HUES6 (cell line): Measurements from ENCODE around the gene CHST6.
A peak's percentile ranks its signal among the peaks of the same experiment; 100 is the strongest.
"Not testable (repeated sequence)": the region's sequence is repeated elsewhere in the genome, so short reads cannot be mapped to it uniquely, and the experiment has no call there.

ENCODE experiments used
- H3K27ac ChIP-seq: 2 replicates; pipeline ENCODE4 v1.7.0; 2013; ENCODE audit warnings: low read depth, mild to moderate bottlenecking, low read length, inconsistent platforms
- H3K27me3 ChIP-seq: 2 replicates; pipeline ENCODE4 v1.6.1; 2013; ENCODE audit warnings: low read length; ENCODE audit not compliant: control insufficient read depth, insufficient read depth
- H3K36me3 ChIP-seq: 2 replicates; pipeline ENCODE4 v1.6.1; 2013; ENCODE audit warnings: low read length; ENCODE audit not compliant: control insufficient read depth, insufficient read depth
- H3K4me1 ChIP-seq: 2 replicates; pipeline ENCODE4 v1.6.1; 2013; ENCODE audit warnings: low read length; ENCODE audit not compliant: control insufficient read depth, insufficient read depth
- H3K4me3 ChIP-seq: 2 replicates; pipeline ENCODE4 v1.5.1; 2013; ENCODE audit warnings: low read depth, low read length
- H3K9ac ChIP-seq: one replicate; pipeline ENCODE4 v1.6.1; 2013; ENCODE audit warnings: mild to moderate bottlenecking, low read length
- H3K9me3 ChIP-seq: 2 replicates; pipeline ENCODE4 v1.6.1; 2013; ENCODE audit warnings: low read depth, low read length; ENCODE audit not compliant: control insufficient read depth, insufficient read depth

The CHST6 gene

GRCh38 chr16:75529959-75530358 is 34.7 kb upstream of the CHST6 start:
- no peak overlapping the region for H3K9ac ChIP-seq
- H3K9me3 ChIP-seq = no peaks in the 10 kb centered on the region
- no peak overlapping the region for H3K4me3 ChIP-seq
- no peaks in the 10 kb centered on the region for H3K36me3 ChIP-seq
- no peaks in the 10 kb centered on the region for H3K27me3 ChIP-seq
- H3K4me1 ChIP-seq = 0 out of 2 replicates have a peak, but pooled peaks cover 5% of the 10 kb centered on the region
- no peak overlapping the region for H3K27ac ChIP-seq

- H3K4me3 ChIP-seq = no peak overlapping the region
- H3K36me3 ChIP-seq = no peaks in the 10 kb centered on the region
- H3K4me1 ChIP-seq = no peaks in the 10 kb centered on the region
- H3K27me3 ChIP-seq = no peaks in the 10 kb centered on the region
- H3K9ac ChIP-seq = no peak overlapping the region
- no peaks in the 10 kb centered on the region for H3K9me3 ChIP-seq
- no peak overlapping the region for H3K27ac ChIP-seq
Observed at GRCh38 chr16:75529056-75529905, 34.0 kb upstream of the CHST6 start.

GRCh38 chr16:75527825-75528299 is 32.6 kb upstream of the CHST6 start:
- no peak overlapping the region for H3K27ac ChIP-seq
- no peak overlapping the region for H3K9ac ChIP-seq
- no peak overlapping the region for H3K4me3 ChIP-seq
- no peaks in the 10 kb centered on the region for H3K9me3 ChIP-seq
- H3K27me3 ChIP-seq = no peaks in the 10 kb centered on the region
- no peaks in the 10 kb centered on the region for H3K36me3 ChIP-seq
- H3K4me1 ChIP-seq = no peaks in the 10 kb centered on the region

GRCh38 chr16:75526032-75526790 is 31.0 kb upstream of the CHST6 start:
- no peaks in the 10 kb centered on the region for H3K36me3 ChIP-seq
- H3K4me3 ChIP-seq = no peak overlapping the region
- no peak overlapping the region for H3K9ac ChIP-seq
- H3K27me3 ChIP-seq = no peaks in the 10 kb centered on the region
- H3K9me3 ChIP-seq = no peaks in the 10 kb centered on the region
- no peak overlapping the region for H3K27ac ChIP-seq
- H3K4me1 ChIP-seq = no peaks in the 10 kb centered on the region

- Histone ChIP-seq H3K4me3 (no peak overlapping the region), H3K27ac (no peak overlapping the region)
Observed at GRCh38 chr16:75519175-75519574, 23.9 kb upstream of the CHST6 start.

GRCh38 chr16:75516189-75516966 is 21.1 kb upstream of the CHST6 start:
- not testable (repeated sequence) for H3K27me3 ChIP-seq, H3K4me1 ChIP-seq, H3K9me3 ChIP-seq, H3K36me3 ChIP-seq
- H3K9ac ChIP-seq = peak overlapping the region; percentile 85
- H3K4me3 ChIP-seq = peak overlapping the region; percentile 93
- peak overlapping the region; percentile 82 for H3K27ac ChIP-seq

More at GRCh38 chr16:75519175-75519574, 23.9 kb upstream of the CHST6 start:
- Histone ChIP-seq H3K9ac (no peak overlapping the region), H3K36me3 (no peaks in the 10 kb centered on the region), H3K27me3 (no peaks in the 10 kb centered on the region), H3K9me3 (no peaks in the 10 kb centered on the region), H3K4me1 (0 out of 2 replicates have a peak, but pooled peaks cover 3% of the 10 kb centered on the region)

- Histone ChIP-seq H3K36me3 (no peaks in the 10 kb centered on the region), H3K4me3 (no peak overlapping the region), H3K9me3 (no peaks in the 10 kb centered on the region), H3K9ac (no peak overlapping the region), H3K4me1 (peaks cover 7% of the 10 kb centered on the region; the same call in 1 of the 2 replicates), H3K27me3 (no peaks in the 10 kb centered on the region), H3K27ac (no peak overlapping the region)
Observed at GRCh38 chr16:75514296-75514695, 19.1 kb upstream of the CHST6 start.

- peaks cover 4% of the 10 kb centered on the region; the same call in 1 of the 2 replicates for H3K4me1 ChIP-seq
- H3K36me3 ChIP-seq = no peaks in the 10 kb centered on the region
- no peaks in the 10 kb centered on the region for H3K9me3 ChIP-seq
- H3K4me3 ChIP-seq = no peak overlapping the region
- H3K27ac ChIP-seq = no peak overlapping the region
- no peaks in the 10 kb centered on the region for H3K27me3 ChIP-seq
- no peak overlapping the region for H3K9ac ChIP-seq
Observed at GRCh38 chr16:75506574-75506973, 11.3 kb upstream of the CHST6 start.

- H3K27ac ChIP-seq = no peak overlapping the region
- H3K4me3 ChIP-seq = no peak overlapping the region
- H3K27me3 ChIP-seq = no peaks in the 10 kb centered on the region
- H3K36me3 ChIP-seq = no peaks in the 10 kb centered on the region
- no peaks in the 10 kb centered on the region for H3K9me3 ChIP-seq
- H3K4me1 ChIP-seq = peaks cover 4% of the 10 kb centered on the region; the same call in 1 of the 2 replicates
- no peak overlapping the region for H3K9ac ChIP-seq
Observed at GRCh38 chr16:75506107-75506506, 10.9 kb upstream of the CHST6 start.

GRCh38 chr16:75503801-75504200 is 8.6 kb upstream of the CHST6 start:
- Histone ChIP-seq H3K9ac (no peak overlapping the region), H3K9me3 (no peaks in the 10 kb centered on the region)

More at GRCh38 chr16:75503801-75504200, 8.6 kb upstream of the CHST6 start:
- Histone ChIP-seq H3K27me3 (no peaks in the 10 kb centered on the region), H3K4me1 (no peaks in the 10 kb centered on the region), H3K36me3 (no peaks in the 10 kb centered on the region), H3K4me3 (no peak overlapping the region), H3K27ac (no peak overlapping the region)
